Right ventricle myocardium superior (tissue), 1 donor: ENCODE data around the gene SLC66A1. TPM values are rescaled to one million over a fixed set of nuclear protein-coding genes. Genes with fewer than 3 reads are reported as not detected.

Source experiments
- ATAC-seq: fragments of 200-7000 bp; cut with Tn5 transposase; one replicate; pipeline ENCODE4 v1.9.1; 2020; ENCODE audit warnings: mild to moderate bottlenecking; ENCODE audit not compliant: poor library complexity
- DNase-seq: peaks from one replicate; pipeline ENCODE4 v3.0.0-alpha.2; 2020
- intact Hi-C: fragments of 100-400 bp; cut with DNase I; formaldehyde crosslinking; loops from one replicate; pipeline ENCODE4 v1.11.2; 2022
- total RNA-seq: library from RNA; stranded (reverse); fragmentation: NEBNext Ultra II Directional; extraction: Animal tissue kit (Norgen Biotek cat#: 25700); gene quantifications from one replicate; pipeline ENCODE4 v1.2.1, GENCODE V29; 2021
- donor health status: DM: no; HTN: yes; CAD: no; lungs with severe emphysema.

SLC66A1 gene
- total RNA-seq, 1 donor from 2014 or later, result 5.8 TPM

DNA sequence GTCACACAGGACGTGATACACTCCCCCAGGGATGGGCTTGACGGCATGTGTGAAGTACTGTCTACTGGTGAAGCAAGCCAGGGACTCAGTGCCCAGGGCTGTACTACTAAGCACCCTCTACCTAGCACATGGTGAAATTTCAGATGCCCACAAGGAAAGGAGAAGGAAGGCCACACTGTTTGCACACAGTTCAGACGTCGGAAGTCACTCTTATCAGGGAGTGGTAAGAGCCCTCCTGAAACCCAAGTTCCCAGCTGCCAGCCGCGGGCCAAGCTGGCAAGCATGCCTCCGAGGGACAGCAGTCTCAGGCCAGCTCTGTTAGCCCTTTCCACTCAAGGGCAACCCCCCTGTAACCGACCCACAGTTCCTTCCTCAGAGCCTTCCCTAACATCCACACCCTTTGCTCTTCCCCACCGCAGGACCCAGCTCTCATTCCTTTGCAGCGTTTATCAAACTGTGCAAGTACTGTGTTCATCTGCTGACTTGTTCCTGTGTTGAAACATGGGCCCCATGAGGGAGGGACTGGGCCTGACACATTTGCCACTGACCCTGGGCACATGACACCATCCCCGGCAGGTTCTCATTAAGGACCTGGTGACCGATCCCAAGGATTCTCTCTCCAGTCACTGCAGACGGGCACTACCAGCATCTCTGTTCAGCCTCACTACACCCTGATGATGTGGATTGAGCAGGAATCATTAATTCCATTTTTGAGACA is 58.5 kb downstream of the SLC66A1 start:
- intact Hi-C loops, result no loop called here
- no peak for DNase-seq
- peak; percentile 39 for ATAC-seq

DNA sequence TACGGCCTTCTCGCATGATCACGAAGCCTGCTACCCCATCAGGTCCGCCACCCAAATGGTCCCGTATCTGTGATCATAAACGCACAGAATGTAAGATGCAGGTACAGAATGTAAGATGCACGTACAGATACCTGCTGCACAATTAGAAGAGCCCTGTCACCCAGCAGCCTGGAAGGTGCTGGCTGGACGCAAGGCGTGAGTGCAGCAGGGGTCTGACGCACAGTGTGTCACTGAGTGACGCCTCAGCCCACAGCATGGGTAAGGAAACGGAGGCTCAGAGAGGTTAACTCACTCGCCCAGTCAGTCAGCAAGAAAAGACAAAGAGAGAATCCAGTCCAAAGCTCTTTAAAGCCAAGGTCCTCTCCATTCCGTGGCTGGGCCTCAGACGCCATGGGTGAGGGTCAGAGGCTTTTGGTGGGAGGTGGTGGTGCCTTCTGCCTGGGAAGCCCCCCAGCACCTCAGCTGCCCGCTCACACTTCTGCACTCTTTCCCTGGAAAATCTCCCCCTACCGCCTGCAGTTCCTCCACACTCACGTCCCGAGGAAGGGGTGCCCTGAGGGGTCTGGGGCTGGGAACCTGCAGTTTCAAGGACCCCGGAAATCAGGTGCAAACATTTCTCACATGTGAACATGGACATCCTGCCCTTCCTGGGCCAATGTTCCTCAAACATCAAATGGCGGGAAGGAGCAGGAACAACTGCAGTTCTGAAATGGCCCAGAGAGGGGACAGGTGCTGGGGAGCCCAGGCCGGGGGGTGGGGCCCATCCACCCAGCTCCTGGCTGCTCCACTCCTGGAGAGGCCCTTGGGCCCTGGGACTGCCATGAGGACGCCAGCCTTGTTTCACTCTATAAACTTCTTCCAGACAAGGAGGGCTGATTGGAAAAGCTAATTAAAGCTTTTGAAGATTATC is 59.4 kb downstream of the SLC66A1 start:
- ATAC-seq (no peak), DNase-seq (no peak)
- intact Hi-C loops, result no loop called here

DNA sequence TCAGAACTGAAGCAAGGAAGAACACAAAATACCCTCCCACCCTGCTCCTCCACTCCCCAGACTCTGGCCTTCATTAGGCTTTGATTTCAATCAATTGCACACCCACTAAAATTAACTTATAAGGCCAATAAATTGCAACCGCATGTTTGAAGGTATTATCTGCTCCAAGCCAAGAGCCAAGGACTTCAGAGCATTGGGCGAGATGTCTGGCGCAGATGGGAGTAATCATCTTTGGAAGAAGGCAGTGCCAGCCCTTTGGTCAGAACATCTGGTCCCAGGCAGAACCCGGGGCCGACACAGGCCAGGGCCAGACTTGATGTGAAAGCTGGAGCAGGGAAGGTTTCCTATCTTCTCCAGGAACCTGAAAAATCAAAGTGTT is 60.0 kb downstream of the SLC66A1 start:
- ATAC-seq (no peak), DNase-seq (no peak)
- intact Hi-C loops, result no loop called here

DNA sequence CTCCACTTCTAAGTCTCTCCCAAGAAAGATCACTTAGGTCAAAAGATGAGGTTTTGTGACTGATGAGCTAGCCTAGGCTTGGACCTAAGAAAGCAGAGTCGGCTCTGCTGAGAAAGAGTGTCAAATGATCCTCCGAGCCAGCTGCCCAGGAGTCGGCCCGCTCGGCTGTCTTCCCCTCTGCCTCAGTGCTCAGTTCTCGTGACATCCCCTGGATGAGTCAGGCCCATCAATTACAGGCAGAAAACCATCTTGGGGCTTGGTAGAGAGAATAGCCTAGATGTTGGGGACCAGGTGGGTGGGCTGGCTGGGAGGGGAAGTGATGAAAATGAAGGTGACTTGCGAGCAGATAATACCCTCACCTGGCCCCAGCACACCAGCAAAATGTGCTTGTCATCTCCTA is 60.5 kb downstream of the SLC66A1 start:
- intact Hi-C loops, result no loop called here
- DNase-seq (no peak), ATAC-seq (no peak)

DNA sequence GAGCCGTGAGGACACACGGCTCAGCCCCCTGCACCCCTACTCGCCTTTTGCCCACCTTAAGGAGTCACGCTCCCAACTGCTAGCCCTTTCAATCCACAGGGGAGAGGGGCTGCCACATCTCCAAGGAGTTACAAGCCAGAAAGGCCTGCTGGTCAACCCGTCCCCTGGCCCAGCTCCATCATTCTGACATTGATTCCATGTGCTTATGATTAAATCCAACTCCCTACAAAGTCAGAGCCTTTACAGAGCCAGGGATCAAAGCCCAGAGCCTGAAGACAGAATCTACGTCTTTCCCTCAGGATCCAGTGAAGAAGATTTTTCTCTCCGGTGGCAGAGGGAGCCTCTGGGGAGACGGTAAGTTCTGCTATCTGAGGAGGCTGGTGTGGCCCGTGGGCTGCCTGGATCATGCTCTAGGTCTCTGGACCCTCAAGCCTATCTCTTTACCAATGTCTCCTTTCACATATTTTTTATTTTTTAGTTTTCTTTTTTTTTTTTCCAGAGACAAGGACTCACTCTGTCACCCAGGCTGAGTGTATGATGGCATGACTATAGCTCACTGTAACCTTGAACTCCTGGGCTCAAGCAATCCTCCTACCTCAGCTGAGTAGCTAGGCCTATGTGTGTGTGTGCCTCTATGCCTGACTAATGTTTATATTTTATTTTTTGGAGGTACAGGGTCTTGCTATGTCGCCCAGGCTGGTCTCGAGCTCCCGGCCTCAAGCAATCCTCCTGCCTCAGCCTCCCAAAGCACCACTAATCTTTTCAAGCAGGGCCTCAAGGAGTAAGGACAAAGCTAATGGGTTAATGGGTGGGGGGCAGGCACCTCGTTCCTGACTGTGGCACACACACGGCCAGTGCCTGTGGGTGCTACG is 61.3 kb downstream of the SLC66A1 start:
- no peak for DNase-seq
- no peak for ATAC-seq
- intact Hi-C loops, result no loop called here

DNA sequence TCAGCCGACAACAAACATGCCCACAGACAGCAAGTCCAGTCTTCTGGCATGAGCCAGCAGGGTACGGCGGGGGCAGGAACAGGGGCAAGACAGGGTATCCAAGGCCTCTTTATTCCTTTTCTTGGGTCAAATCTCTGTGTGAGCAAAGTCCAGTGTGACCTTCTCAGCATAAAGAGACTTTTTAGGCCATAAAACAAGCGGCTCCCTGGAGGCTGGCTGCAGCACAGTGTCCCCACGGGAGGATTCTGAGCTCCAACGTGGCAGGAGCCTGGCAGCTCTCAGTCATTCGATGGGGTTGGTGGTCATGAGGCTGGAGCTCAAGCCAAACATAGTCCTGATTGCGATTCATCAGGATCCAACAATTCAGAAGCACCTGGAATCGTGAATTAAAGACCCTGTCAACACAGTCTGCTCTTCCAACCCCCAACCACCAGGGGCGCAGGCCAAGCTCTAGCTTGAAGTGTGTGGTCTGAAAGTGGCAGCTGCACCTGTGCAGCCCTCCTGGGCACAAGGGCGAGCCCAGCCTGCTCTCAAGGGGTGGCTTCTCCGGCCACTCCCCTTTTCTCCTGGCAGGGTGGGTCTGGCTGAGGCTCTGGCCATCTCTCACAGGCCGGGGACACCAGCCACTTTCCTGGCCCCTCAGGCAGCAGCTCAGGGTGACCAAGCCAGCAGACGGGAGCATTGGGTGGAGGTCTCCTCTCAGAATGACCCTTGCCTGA is 62.1 kb downstream of the SLC66A1 start:
- intact Hi-C loops, result no loop called here
- DNase-seq, result peak; percentile 8
- no peak for ATAC-seq

DNA sequence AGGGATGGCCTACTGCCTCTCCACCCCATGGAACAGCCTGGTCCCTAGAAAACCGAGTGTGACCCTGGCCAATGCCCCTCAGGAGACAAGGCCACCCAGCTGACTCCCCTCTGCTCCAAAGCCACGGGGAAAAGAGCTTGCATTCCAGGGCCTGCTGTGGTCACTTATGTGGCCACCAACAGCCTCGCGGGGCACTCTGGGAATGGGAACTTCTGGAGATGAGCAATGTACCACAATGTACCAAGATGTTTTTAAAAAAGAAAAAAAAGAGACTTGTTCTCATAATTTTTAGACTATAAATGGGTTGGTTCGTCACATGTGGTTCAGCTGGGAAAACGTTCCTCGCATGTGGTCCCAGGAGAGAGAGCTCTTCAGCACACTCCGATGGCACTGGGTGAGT is 62.8 kb downstream of the SLC66A1 start:
- no peak for ATAC-seq
- DNase-seq, result no peak
- intact Hi-C loops, result no loop called here

DNA sequence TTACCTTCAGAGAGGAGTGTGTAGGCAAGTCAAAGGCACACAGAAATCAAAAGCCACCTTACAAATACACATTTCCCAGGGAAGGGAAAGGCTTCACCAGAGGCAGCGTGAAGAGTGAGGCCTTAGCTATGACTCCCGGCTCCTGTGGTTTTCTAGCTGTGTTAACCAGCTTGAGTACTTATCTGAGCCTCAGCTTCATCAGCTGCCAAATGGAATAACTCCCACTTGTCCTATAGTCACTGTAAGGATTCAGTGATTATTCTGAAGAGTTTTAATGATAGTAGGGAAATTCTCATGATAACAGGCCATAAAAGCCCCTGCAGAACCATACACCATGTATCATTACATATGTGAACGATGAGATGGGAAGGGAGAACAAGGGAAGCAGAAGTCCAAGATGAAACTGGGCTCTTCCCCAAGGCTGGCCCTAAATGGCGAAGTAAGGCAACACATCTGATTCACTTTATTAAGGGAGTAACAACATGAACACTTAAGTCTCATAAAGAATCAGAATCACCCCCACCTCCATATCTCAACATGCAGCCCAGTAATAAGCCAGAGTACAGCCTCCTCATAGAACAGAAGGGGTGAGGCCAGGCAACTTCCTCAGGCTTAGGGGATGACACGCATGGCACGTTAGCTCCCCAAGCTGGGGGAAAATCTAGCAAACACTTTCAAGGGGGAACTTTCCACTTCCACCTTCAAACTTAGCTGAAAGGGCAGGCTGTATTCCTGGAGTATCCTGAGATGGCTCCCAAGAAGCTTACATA is 63.7 kb downstream of the SLC66A1 start:
- ATAC-seq (no peak), DNase-seq (no peak)
- intact Hi-C loops, result no loop called here

DNA sequence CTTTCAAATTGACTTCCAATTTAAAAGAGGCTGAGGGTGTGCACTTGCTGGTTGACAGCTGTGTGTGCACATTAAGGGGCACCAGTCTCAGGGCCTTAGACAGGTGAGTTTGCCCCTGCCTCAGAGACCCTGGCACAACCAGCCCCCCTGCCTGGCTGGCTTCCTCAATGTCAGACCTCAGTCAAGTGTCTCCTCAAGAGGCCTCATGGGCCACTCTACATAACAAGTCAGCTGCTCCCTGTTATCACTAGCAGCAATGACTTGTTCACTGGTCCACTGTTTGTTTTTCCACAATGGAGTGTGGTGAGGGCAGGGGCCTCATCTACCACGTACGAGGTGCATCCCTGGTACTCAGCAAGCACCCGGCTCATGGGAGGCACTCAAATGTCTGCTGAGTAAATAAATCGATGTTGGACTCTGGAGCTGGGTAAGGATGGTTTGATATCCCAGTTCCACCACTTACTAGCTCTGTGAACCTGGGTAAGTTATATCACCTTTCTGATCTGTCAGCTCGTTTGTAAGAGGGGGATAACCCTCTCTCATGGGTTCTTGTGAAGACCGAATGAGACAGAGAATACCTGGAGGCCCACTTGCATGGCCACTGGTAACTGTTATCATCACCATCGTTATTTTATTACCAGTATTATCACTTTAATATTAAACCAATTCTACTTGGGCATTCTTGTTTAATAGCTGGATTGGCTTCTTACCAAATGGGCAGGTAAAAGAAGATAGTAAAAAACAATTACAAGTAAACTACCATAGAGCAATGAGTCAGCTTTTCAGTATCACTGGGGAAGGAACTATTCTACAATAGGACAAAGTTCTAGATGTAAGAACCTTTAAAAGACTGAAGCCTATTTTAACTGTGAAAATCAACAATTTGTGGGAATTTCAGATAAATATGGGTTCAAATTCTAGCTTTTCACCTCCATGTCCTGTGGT is 64.6 kb downstream of the SLC66A1 start:
- no peak for DNase-seq
- ATAC-seq, result peak; percentile 52
- intact Hi-C loops, result no loop called here

DNA sequence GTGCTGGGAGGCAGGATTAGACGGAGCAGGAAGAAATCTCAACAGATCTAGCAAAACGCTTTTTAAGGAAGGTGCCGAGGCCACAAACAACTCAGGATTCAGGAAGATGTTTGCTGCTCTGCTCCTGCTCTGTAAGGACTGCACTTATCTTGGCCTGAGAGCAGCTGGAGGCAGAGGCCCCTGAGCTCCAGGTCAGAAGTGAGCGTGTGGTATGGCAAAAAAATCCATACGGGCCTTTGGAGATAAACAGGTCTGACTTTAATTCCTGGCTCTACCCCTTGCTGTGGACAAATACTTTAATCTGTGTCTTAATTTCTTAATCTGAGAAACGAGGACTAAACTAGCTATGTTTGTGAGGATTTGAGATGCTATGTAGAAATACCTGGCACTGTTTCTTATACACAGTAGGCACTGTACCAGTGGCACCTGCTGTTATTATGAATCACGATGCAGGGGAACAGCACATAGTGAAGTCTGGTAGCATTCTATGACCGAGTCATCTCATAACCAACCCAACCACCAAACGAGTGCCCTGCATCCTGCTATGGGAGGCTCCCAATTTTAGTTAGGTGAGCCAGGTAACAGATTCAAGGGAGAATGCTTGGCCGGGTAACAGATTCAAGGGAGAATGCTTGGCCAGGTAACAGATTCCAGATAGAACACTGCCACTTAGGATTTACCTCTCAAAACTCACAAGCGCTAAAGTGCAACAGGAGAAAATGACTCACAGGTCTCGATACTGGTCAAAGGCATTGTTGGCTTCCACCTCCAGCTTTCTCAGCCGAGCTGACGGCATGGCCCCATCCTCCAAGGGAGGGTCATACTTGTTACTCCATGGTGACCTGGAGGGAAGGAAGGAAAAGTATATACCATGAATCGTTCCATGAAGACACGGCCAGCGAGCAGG is 65.9 kb downstream of the SLC66A1 start:
- ATAC-seq, result no peak
- DNase-seq, result no peak
- intact Hi-C loops, result no loop called here

Other genes starting within 250 kb of the SLC66A1 start
- 58.1 TPM for gene UBR4, start 102.1 kb upstream of the SLC66A1 start, total RNA-seq
- gene EMC1, start 60.8 kb upstream of the SLC66A1 start, total RNA-seq, result 23.7 TPM
- gene MRTO4, start 60.5 kb upstream of the SLC66A1 start, total RNA-seq, result 10.8 TPM
- gene AKR7A3, start 23.6 kb upstream of the SLC66A1 start, total RNA-seq, result not detected
- gene AKR7A2, start 182 bp upstream of the SLC66A1 start, total RNA-seq, result 40.6 TPM
- 222 TPM for gene CAPZB, start 173.2 kb downstream of the SLC66A1 start, total RNA-seq